ENCODE measurements around the gene DPEP3.
"Not testable (repeated sequence)": the region's sequence is repeated elsewhere in the genome, so short reads cannot be mapped to it uniquely, and the experiment has no call there.

Gene DPEP3

DNA sequence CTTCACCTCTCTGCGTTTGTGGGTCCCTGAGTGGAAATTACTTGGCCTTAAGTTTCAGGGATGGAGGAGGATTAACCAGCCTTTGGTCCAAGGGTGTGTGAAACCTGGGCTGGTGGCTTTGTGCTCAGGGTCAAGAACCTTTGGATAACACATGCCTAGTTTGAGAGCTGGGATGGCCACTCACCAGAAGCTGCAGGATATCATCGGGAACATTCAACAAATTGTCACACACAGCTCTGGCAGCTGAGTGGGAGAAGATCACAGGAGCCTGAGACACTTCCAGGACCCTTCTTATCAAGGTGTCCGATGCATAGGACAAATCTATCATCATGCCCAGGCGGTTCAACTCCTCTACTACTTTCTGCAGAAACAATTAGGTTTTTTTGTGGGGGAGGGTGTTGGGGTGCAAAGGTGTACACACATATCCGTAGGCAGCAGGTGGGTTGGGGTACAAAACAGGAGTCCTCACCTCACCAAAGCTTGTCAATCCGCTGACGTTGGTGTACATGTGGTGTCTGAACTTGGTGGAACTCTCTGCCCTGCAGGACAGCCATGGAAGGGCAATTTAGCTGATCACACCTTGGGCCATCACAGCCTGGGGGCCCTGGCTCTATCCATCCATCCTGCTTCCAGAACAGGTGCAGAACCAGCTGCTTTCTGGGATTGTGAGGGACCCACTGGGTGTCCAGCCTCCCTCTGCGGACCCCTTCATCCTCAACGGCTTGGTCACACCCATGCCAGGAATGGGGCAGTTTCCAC, 2.7 kb downstream of the DPEP3 start:
- Histone ChIP-seq H3K4me1 (ENCODE audit: control insufficient read depth, insufficient read depth, low read length, poor library complexity, severe bottlenecking) (no peaks in the 10 kb centered on the region), H3K36me3 (ENCODE audit: control insufficient read depth, insufficient read depth, low read length) (no peaks in the 10 kb centered on the region), H3K27ac (ENCODE audit: insufficient read depth, low read length, poor library complexity, severe bottlenecking) (no peak overlapping the region), H3K27me3 (replicated peaks; ENCODE audit: control insufficient read depth, insufficient read depth, low read length, poor library complexity, severe bottlenecking) (no peaks in the 10 kb centered on the region), H3K9me3 (ENCODE audit: control insufficient read depth, low read length) (no peaks in the 10 kb centered on the region), H3K4me3 (ENCODE audit: insufficient read depth, low read depth, low read length, poor library complexity, severe bottlenecking) (no peak overlapping the region)
- no peak for DNase-seq

DNA sequence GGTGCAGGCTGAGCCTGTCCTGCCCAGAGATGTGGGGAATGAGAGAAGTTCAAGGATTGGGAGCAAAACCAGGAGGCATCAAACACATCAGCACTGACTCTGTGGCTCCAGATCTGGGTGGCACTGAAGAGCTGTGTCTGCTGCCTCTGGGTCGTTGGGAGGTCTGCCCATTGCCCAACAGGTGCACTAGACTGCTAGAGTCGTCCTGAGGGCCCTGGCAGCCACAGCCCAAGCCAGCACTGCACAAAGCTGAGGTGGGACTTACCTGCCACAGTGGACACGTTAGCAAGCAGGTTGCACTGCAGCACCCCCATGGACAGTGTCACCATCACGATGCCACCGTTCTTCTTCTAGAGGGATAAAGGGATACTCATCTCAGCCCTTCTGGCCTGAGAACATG, 3.3 kb downstream of the DPEP3 start:
- H3K36me3 ChIP-seq (ENCODE audit: control insufficient read depth, insufficient read depth, low read length), result no peaks in the 10 kb centered on the region
- no peak overlapping the region for H3K27ac ChIP-seq (ENCODE audit: insufficient read depth, low read length, poor library complexity, severe bottlenecking)
- DNase-seq, result no peak
- H3K4me1 ChIP-seq (ENCODE audit: control insufficient read depth, insufficient read depth, low read length, poor library complexity, severe bottlenecking), result no peaks in the 10 kb centered on the region
- no peaks in the 10 kb centered on the region for H3K27me3 ChIP-seq (replicated peaks; ENCODE audit: control insufficient read depth, insufficient read depth, low read length, poor library complexity, severe bottlenecking)
- H3K9me3 ChIP-seq (ENCODE audit: control insufficient read depth, low read length), result no peaks in the 10 kb centered on the region
- no peak overlapping the region for H3K4me3 ChIP-seq (ENCODE audit: insufficient read depth, low read depth, low read length, poor library complexity, severe bottlenecking)

DNA sequence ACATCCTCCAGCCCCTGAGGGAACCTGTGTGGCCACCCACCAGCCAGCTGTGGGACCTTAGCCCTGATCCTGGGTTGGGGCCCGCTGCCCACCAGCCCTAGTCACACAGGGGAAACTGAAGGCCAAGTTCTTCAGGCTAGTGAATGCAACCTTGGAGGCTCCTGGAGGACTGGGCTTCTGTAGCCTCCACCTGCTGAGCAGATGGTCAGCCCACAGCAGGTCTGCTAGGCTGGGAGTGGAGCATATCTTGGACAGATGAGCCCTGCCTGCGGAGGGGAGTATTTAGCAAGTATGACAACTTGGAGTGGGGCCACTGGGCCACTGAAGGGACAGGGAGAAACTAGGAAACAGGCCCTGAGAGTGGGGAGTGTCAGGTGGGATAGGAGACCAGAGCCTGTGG, 4.1 kb downstream of the DPEP3 start:
- no peaks in the 10 kb centered on the region for H3K36me3 ChIP-seq (ENCODE audit: control insufficient read depth, insufficient read depth, low read length)
- no peak overlapping the region for H3K27ac ChIP-seq (ENCODE audit: insufficient read depth, low read length, poor library complexity, severe bottlenecking)
- no peaks in the 10 kb centered on the region for H3K4me1 ChIP-seq (ENCODE audit: control insufficient read depth, insufficient read depth, low read length, poor library complexity, severe bottlenecking)
- no peak for DNase-seq
- no peaks in the 10 kb centered on the region for H3K27me3 ChIP-seq (replicated peaks; ENCODE audit: control insufficient read depth, insufficient read depth, low read length, poor library complexity, severe bottlenecking)
- no peak overlapping the region for H3K4me3 ChIP-seq (ENCODE audit: insufficient read depth, low read depth, low read length, poor library complexity, severe bottlenecking)
- no peaks in the 10 kb centered on the region for H3K9me3 ChIP-seq (ENCODE audit: control insufficient read depth, low read length)

DNA sequence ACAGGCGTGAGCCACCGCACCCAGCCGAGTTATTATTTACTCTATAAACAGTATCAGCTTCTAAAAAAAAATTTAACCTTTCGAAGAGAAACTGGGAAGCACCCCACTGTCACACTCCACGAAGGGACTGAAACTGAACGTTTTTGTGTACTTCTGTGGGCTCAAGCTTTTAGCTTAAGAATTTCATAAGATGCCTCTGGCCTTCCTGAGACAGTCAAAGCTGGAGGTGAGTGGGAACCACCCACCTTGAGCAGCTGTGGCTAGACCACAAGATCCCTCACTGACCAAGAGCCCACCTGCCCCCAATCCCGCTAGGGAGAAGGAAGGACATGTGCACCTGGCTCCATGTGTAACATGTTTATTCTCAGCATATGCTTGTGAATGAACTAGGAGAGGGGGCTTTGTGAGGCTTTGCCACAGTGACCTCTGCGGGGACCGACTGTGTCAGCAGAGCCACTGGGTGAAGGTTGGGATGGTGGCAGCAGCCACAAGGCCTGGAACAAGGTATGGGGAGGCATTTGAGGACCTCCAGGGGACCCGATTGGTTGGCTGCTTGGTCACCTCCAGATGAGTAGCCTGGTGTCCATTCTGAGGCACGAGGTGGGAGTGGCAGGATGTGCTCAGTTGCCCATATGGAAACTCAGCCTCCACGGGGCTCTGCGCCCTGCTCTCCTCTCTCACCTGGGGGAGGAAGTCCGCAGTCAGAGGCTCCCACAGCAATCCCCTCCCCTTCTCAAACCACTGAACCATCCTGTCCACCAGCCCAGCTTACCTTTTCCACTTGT, 4.8 kb downstream of the DPEP3 start:
- no peak for DNase-seq
- H3K4me1 ChIP-seq (ENCODE audit: control insufficient read depth, insufficient read depth, low read length, poor library complexity, severe bottlenecking), result no peaks in the 10 kb centered on the region
- no peaks in the 10 kb centered on the region for H3K27me3 ChIP-seq (replicated peaks; ENCODE audit: control insufficient read depth, insufficient read depth, low read length, poor library complexity, severe bottlenecking)
- H3K4me3 ChIP-seq (ENCODE audit: insufficient read depth, low read depth, low read length, poor library complexity, severe bottlenecking), result no peak overlapping the region
- no peaks in the 10 kb centered on the region for H3K9me3 ChIP-seq (ENCODE audit: control insufficient read depth, low read length)
- no peak overlapping the region for H3K27ac ChIP-seq (ENCODE audit: insufficient read depth, low read length, poor library complexity, severe bottlenecking)
- H3K36me3 ChIP-seq (ENCODE audit: control insufficient read depth, insufficient read depth, low read length), result no peaks in the 10 kb centered on the region

DNA sequence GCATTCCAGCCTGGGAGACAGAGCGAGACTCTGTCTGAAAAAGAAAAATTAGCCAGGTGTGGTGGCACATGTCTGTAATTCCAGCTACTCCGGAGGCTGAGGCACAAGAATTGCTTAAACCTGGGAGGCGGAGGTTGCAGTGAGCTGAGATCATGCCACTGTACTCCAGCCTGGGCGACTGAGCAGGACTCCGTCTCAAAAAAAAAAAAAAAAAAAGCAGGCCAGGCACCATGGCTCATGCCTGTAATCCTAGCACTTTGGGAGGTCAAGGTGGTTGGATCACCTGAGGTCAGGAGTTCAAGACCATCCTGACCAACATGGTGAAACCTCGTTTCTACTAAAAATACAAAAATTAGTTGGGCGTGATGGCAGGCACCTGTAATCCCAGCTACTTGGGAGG, 8.0 kb downstream of the DPEP3 start:
- H3K27me3 ChIP-seq (replicated peaks; ENCODE audit: control insufficient read depth, insufficient read depth, low read length, poor library complexity, severe bottlenecking), result not testable (repeated sequence)

DNA sequence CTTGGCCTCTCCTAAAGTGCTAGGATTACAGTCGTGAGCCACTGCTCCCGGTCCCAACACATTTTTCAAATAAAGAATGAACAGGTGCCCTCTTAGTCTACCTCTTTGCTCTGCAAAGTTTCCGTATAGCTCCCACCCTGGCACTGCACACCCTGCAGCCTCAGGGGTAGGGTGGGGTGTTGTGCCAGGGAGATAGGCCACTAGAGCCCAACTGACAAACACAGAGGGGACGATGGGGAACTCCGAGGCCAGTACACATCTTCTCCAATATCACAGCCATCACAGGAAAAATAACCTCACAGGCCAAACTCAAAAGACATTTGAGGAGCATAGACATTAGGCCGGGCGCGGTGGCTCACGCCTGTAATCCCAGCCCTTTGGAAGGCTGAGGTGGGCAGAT, 9.2 kb downstream of the DPEP3 start:
- H3K27ac ChIP-seq (ENCODE audit: insufficient read depth, low read length, poor library complexity, severe bottlenecking), result no peak overlapping the region
- no peak overlapping the region for H3K4me3 ChIP-seq (ENCODE audit: insufficient read depth, low read depth, low read length, poor library complexity, severe bottlenecking)
- no peaks in the 10 kb centered on the region for H3K27me3 ChIP-seq (replicated peaks; ENCODE audit: control insufficient read depth, insufficient read depth, low read length, poor library complexity, severe bottlenecking)

More for the DNA sequence above, 8.0 kb downstream of the DPEP3 start:
- not testable (repeated sequence) for H3K27ac ChIP-seq (ENCODE audit: insufficient read depth, low read length, poor library complexity, severe bottlenecking); DNase-seq; H3K36me3 ChIP-seq (ENCODE audit: control insufficient read depth, insufficient read depth, low read length); H3K4me3 ChIP-seq (ENCODE audit: insufficient read depth, low read depth, low read length, poor library complexity, severe bottlenecking); H3K9me3 ChIP-seq (ENCODE audit: control insufficient read depth, low read length)
- H3K4me1 ChIP-seq (ENCODE audit: control insufficient read depth, insufficient read depth, low read length, poor library complexity, severe bottlenecking), result peaks cover 11% of the 10 kb centered on the region

DNA sequence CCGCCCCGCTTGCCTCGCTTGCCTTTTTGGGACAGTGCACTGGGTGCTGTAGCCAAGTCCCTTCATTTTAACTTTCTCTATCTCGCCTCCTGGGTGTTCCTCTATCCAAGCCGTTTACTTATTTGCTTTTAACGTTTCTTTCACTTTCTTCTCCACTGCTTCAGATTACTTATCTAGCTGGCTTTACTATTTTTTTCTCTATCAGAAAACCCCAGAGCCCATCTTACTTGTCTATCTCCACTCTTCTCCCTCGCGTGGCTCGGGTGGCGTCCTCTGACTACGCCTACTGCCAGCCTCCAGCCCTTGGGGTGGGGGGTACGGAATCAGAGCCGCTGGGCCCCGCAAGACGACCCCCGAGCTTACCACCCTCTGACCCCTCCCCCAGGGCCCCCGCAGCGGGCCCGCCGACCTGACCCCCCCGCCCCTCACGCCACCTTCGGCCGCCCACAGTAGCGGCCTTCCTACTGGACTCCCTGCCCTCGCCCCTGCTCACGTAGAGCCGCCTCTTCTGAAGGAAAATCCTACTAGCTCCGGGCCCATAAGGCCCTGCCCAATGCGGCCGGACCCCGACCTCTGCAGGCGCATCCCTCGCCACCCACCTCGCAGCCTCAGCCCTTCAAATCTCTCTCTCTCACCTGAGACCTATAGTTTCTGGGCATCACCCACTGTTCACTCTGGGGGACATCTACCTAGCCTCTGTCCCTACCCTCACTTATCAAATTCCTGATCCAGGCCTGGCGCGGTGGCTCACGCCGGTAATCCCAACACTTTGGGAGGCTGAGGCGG, 10.9 kb downstream of the DPEP3 start:
- Histone ChIP-seq H3K27ac (ENCODE audit: insufficient read depth, low read length, poor library complexity, severe bottlenecking) (peak overlapping the region; percentile 53), H3K9me3 (ENCODE audit: control insufficient read depth, low read length) (no peaks in the 10 kb centered on the region), H3K4me3 (ENCODE audit: insufficient read depth, low read depth, low read length, poor library complexity, severe bottlenecking) (peak overlapping the region; percentile 90), H3K27me3 (replicated peaks; ENCODE audit: control insufficient read depth, insufficient read depth, low read length, poor library complexity, severe bottlenecking) (no peaks in the 10 kb centered on the region), H3K36me3 (ENCODE audit: control insufficient read depth, insufficient read depth, low read length) (no peaks in the 10 kb centered on the region), H3K4me1 (ENCODE audit: control insufficient read depth, insufficient read depth, low read length, poor library complexity, severe bottlenecking) (peaks cover 17% of the 10 kb centered on the region)
- no peak for DNase-seq

More for the DNA sequence above, 9.2 kb downstream of the DPEP3 start:
- Histone ChIP-seq H3K9me3 (ENCODE audit: control insufficient read depth, low read length) (no peaks in the 10 kb centered on the region), H3K4me1 (ENCODE audit: control insufficient read depth, insufficient read depth, low read length, poor library complexity, severe bottlenecking) (peaks cover 17% of the 10 kb centered on the region), H3K36me3 (ENCODE audit: control insufficient read depth, insufficient read depth, low read length) (no peaks in the 10 kb centered on the region)
- DNase-seq, result no peak

DNA sequence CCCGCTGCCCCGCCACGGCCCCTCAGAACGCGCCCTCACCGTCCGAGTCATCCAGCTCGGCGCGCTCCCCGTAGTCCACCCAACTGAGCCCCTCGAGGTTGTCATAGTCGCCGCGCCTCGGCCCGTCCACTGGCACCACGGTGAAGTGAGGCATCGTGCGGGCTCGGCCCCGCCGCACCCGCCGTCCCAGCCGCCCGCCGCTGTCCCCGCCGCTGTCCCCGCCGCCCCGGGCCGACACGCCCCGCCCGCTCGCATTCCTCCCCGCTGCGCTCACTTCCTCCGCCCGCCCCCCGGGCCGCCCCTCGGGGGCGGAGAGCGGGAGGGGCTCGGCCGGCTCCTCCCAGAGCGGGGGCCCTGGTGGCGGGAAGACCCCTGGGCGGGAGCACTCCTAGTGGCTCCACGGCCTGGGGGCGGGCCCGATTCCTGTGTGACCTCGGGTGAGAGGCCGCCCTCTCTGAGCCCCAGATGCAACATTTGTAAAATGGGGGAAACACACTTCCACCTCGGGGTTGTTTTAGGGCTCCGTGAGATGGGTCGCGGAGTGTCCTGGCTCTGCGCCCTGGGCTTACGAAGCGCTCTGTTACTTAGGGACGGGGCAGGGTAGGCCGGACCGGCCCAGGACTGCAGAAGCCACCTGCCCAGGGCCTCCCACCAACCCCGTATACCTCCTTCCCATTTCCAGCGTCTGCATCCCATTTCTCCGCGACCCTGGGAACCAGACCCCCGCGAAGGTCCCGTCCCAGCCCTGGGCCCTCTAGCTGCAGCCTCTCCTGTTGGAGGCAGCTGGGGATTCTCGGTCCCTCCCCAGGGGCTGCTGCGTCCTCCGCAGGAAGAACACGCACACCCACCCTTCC, 11.7 kb downstream of the DPEP3 start, which contains the start of gene SLC12A4:
SLC12A4 (minus strand) TSS at position 238 of the 854 bp plus-strand sequence; CDS start at position 154, 84 bp downstream.
- Histone ChIP-seq H3K27ac (ENCODE audit: insufficient read depth, low read length, poor library complexity, severe bottlenecking) (peak within 1 kb of the TSS; percentile 53), H3K27me3 (replicated peaks; ENCODE audit: control insufficient read depth, insufficient read depth, low read length, poor library complexity, severe bottlenecking) (no peaks in the 10 kb centered on the region), H3K9me3 (ENCODE audit: control insufficient read depth, low read length) (no peaks in the 10 kb centered on the region), H3K36me3 (ENCODE audit: control insufficient read depth, insufficient read depth, low read length) (no peaks in the 10 kb centered on the region), H3K4me1 (ENCODE audit: control insufficient read depth, insufficient read depth, low read length, poor library complexity, severe bottlenecking) (peaks cover 17% of the 10 kb centered on the region), H3K4me3 (ENCODE audit: insufficient read depth, low read depth, low read length, poor library complexity, severe bottlenecking) (peak within 1 kb of the TSS; percentile 90)
- DNase-seq, result peak; percentile 79 to 83 (median 81)

DNA sequence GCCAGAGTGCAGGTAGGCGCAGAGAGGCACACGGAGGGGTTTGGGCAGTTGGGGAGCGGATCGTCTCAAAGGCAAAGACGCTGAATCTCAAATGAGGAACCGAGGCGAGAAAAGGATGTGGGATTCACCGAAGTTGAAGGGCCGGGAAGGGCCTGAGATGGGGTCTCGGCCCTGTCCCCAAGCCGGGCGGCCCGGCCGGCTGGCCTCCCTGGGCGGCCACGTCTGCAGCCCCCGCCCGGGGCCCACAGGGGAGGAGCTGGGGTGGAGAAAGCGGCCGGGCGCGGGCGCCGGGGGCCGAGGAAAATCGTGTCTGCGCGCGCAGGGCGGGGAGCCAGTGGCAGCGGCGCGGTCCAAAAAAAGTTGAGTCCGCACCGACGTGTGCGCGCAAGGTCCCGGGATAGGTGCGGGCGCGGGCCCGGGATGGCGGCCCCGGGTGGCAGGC, 12.3 kb downstream of the DPEP3 start:
- H3K4me1 ChIP-seq (ENCODE audit: control insufficient read depth, insufficient read depth, low read length, poor library complexity, severe bottlenecking), result peaks cover 17% of the 10 kb centered on the region
- peak in 1 of 3 donors; percentile 30 for DNase-seq
- H3K27me3 ChIP-seq (replicated peaks; ENCODE audit: control insufficient read depth, insufficient read depth, low read length, poor library complexity, severe bottlenecking), result no peaks in the 10 kb centered on the region
- H3K4me3 ChIP-seq (ENCODE audit: insufficient read depth, low read depth, low read length, poor library complexity, severe bottlenecking), result peak overlapping the region; percentile 90
- H3K27ac ChIP-seq (ENCODE audit: insufficient read depth, low read length, poor library complexity, severe bottlenecking), result peak overlapping the region; percentile 53
- no peaks in the 10 kb centered on the region for H3K9me3 ChIP-seq (ENCODE audit: control insufficient read depth, low read length)
- no peaks in the 10 kb centered on the region for H3K36me3 ChIP-seq (ENCODE audit: control insufficient read depth, insufficient read depth, low read length)

Data from effector memory CD4-positive, alpha-beta T cell (primary cell).